GM23338 (cell line): ENCODE measurements around the gene PFKFB1. TPM values are rescaled to one million over a fixed set of nuclear protein-coding genes. Genes with fewer than 3 reads are reported as not detected.
"Not testable (repeated sequence)": the region's sequence is repeated elsewhere in the genome, so short reads cannot be mapped to it uniquely, and the experiment has no call there.

ENCODE experiments used
- ATAC-seq: fragments of 200-7000 bp; cut with Tn5 transposase; 3 replicates; pipeline ENCODE4 v1.9.1; 2020
- DNase-seq: peaks from one replicate; pipeline ENCODE4 v3.0.0-alpha.2; 2015; ENCODE audit warnings: low spot score
- H2AFZ ChIP-seq: fragments of 200-600 bp; sonication (generic); 2 replicates; pipeline ENCODE4 v1.8.0; 2016; ENCODE audit warnings: antibody characterized with exemption, mild to moderate bottlenecking, moderate library complexity
- H3F3A ChIP-seq: fragments of 200-600 bp; sonication (generic); replicated peaks from 2 replicates; pipeline ENCODE4 v1.8.0; 2017; ENCODE audit warnings: antibody characterized with exemption, mixed run types, low read depth
- H3K27ac ChIP-seq: fragments of 200-600 bp; sonication (generic); 2 replicates; pipeline ENCODE4 v1.6.1; 2016; ENCODE audit warnings: low read depth
- H3K27me3 ChIP-seq: fragments of 200-600 bp; sonication (generic); 2 replicates; pipeline ENCODE4 v1.8.0; 2016; ENCODE audit warnings: mild to moderate bottlenecking, mixed run types, moderate library complexity; ENCODE audit not compliant: insufficient read depth
- H3K36me3 ChIP-seq: fragments of 200-600 bp; sonication (generic); 2 replicates; pipeline ENCODE4 v1.8.0; 2016; ENCODE audit warnings: mild to moderate bottlenecking; ENCODE audit not compliant: insufficient read depth
- H3K4me1 ChIP-seq: fragments of 200-600 bp; sonication (generic); 2 replicates; pipeline ENCODE4 v1.8.0; 2016; ENCODE audit warnings: mild to moderate bottlenecking, moderate library complexity; ENCODE audit not compliant: insufficient read depth
- H3K4me2 ChIP-seq: fragments of 200-600 bp; sonication (generic); 2 replicates; pipeline ENCODE4 v1.7.1; 2017; ENCODE audit warnings: mixed run types
- H3K4me3 ChIP-seq: fragments of 200-600 bp; sonication (generic); 2 replicates; pipeline ENCODE4 v1.6.1; 2016; ENCODE audit warnings: mixed run types
- H3K79me2 ChIP-seq: fragments of 200-600 bp; sonication (generic); replicated peaks from 2 replicates; pipeline ENCODE4 v1.8.0; 2017; ENCODE audit warnings: mild to moderate bottlenecking; ENCODE audit not compliant: insufficient read depth
- H3K9me2 ChIP-seq: fragments of 200-600 bp; sonication (generic); 2 replicates; pipeline ENCODE4 v1.8.0; 2017; ENCODE audit not compliant: insufficient read depth
- H4K20me1 ChIP-seq: fragments of 200-600 bp; sonication (generic); replicated peaks from 2 replicates; pipeline ENCODE4 v1.8.0; 2017; ENCODE audit warnings: mild to moderate bottlenecking; ENCODE audit not compliant: insufficient read depth
- H3K27ac Mint-ChIP-seq: 2 replicates; pipeline ENCODE4 v1.8.0; 2020; ENCODE audit warnings: inconsistent platforms, mild to moderate bottlenecking, moderate library complexity, mixed read lengths
- H3K27me3 Mint-ChIP-seq: 3 replicates; pipeline ENCODE4 v1.8.0; 2022; ENCODE audit warnings: low read depth, mild to moderate bottlenecking, moderate library complexity, mixed read lengths, inconsistent platforms; ENCODE audit not compliant: insufficient read depth, poor library complexity
- H3K36me3 Mint-ChIP-seq: 3 replicates; pipeline ENCODE4 v1.8.0; 2021; ENCODE audit warnings: low read depth, mild to moderate bottlenecking, inconsistent platforms, moderate library complexity, mixed read lengths
- H3K4me1 Mint-ChIP-seq: 3 replicates; pipeline ENCODE4 v1.8.0; 2020; ENCODE audit warnings: mild to moderate bottlenecking, inconsistent platforms, mixed read lengths
- H3K4me3 Mint-ChIP-seq: 3 replicates; pipeline ENCODE4 v1.8.0; 2021; ENCODE audit warnings: moderate library complexity, mild to moderate bottlenecking, inconsistent platforms, mixed read lengths
- H3K9me3 Mint-ChIP-seq: 3 replicates; pipeline ENCODE4 v1.8.0; 2020; ENCODE audit warnings: moderate library complexity, mild to moderate bottlenecking, inconsistent platforms, mixed read lengths
- CTCF ChIP-seq, 2 experiments: fragments of 200-600 bp in 1 of 2; sonication (generic) in 1 of 2; conservative IDR thresholded peaks; 2 replicates each; pipeline versions ENCODE4 v1.5.1 to v1.6.1; 2016 to 2017; ENCODE audit warnings: antibody characterized with exemption in 2 of 2, low read depth in 2 of 2, mild to moderate bottlenecking in 2 of 2, moderate library complexity in 1 of 2
- EZH2 ChIP-seq: fragments of 200-600 bp; sonication (generic); IDR thresholded peaks from one replicate; pipeline ENCODE4 v1.8.0; 2017; ENCODE audit warnings: antibody characterized with exemption, mild to moderate bottlenecking, low read depth; ENCODE audit not compliant: unreplicated experiment
- EZH2phosphoT487 ChIP-seq: fragments of 200-600 bp; sonication (generic); IDR thresholded peaks from one replicate; pipeline ENCODE4 v1.8.1; 2018; ENCODE audit warnings: antibody characterized with exemption; ENCODE audit not compliant: unreplicated experiment
- JUNB ChIP-seq: IDR thresholded peaks from one replicate; pipeline ENCODE4 v1.6.1; 2016; ENCODE audit warnings: antibody characterized with exemption; ENCODE audit not compliant: unreplicated experiment
- NANOG ChIP-seq: IDR thresholded peaks from 2 replicates; pipeline ENCODE4 v1.6.1; 2016; ENCODE audit warnings: antibody characterized with exemption, borderline replicate concordance
- POLR2AphosphoS5 ChIP-seq: IDR thresholded peaks from 2 replicates; pipeline ENCODE4 v1.6.1; 2016; ENCODE audit warnings: antibody characterized with exemption, low read depth
- STAT1 ChIP-seq: IDR thresholded peaks from one replicate; pipeline ENCODE4 v1.6.1; 2016; ENCODE audit warnings: antibody characterized with exemption; ENCODE audit not compliant: unreplicated experiment
- ZNF114 ChIP-seq: fragments of 250-450 bp; sonication (Bioruptor Pico); IDR thresholded peaks from 2 replicates; pipeline ENCODE4 v1.5.0; 2020; ENCODE audit warnings: mild to moderate bottlenecking, moderate library complexity
- ZNF331 ChIP-seq: fragments of 250-450 bp; sonication (Bioruptor Pico); IDR thresholded peaks from 2 replicates; pipeline ENCODE4 v1.5.0; 2020; ENCODE audit warnings: low read depth, mild to moderate bottlenecking, moderate library complexity
- polyA plus RNA-seq: library from polyadenylated mRNA; unstranded; fragments of >200 nt; fragmentation: Nextera tagmentation; extraction: Ambion mirVana; gene quantifications from 2 replicates; pipeline ENCODE4 v1.2.1, GENCODE V29; 2016
- total RNA-seq: library from RNA; depleted of rRNA; stranded (reverse); fragments of >200 nt; shearing (Covaris generic); gene quantifications from 2 replicates; pipeline ENCODE4 v1.2.3, GENCODE V29; 2014
- TF ChIP-seq, protein P1 (sequence below): IDR thresholded peaks from one replicate; pipeline ENCODE4 v1.6.1; 2018; ENCODE audit warnings: antibody characterized with exemption; ENCODE audit not compliant: unreplicated experiment
- TF ChIP-seq, protein P2 (sequence below): fragments of 250-450 bp; sonication (Bioruptor Pico); IDR thresholded peaks from 2 replicates; pipeline ENCODE4 v1.5.0; 2020; ENCODE audit warnings: mild to moderate bottlenecking, moderate library complexity

The PFKFB1 gene
- total and polyA plus RNA-seq, 2 experiments from 2014 or later = not detected

DNA sequence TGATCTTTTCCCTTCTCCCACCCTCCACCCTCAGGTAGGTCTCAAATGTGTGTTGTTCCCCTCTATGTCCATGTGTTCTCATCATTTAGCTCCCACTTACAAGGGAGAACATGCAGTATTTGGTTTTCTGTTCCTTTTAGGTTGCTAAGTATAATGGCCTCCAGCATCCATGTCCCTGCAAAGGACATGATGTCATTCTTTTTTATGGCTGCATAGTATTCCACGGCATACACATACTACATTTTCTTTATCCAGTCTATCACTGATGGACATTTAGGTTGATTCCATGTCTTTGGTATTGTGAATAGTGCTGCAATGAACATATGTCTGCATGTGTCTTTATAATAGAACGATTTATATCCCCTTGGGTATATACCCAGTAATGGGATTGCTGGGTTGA is 10.7 kb downstream of the PFKFB1 start:
- not testable (repeated sequence) for H3K4me3 Mint-ChIP-seq, ATAC-seq

DNA sequence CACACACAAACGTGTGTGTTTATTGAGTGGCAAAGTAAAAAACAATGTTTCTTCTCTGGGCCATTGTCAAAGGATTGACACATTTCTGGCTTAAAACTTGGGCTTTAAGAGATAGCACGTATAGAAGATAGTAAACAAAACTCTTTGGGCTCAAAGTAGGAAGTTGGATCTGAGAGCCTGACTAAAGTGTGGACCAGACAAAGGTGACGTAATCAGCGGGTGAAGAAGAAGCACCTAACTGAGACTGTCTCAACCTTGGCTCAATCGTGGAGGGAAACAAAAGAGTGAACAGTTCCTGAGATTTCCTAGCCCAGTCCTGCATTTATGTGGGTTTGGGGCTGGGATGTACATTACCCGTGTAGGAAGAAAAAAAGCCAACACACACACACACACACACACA is 13.7 kb downstream of the PFKFB1 start:
- Histone ChIP-seq H3K4me3 (no peak overlapping the region), H4K20me1 (no peaks in the 10 kb centered on the region), H3K4me1 (no peaks in the 10 kb centered on the region), H3K4me2 (no peak overlapping the region), H3K27me3 (no peaks in the 10 kb centered on the region), H3K36me3 (no peaks in the 10 kb centered on the region), H3K9me2 (no peaks in the 10 kb centered on the region), H3K27ac (no peak overlapping the region), H2AFZ (no peak overlapping the region), H3K79me2 (no peaks in the 10 kb centered on the region), H3F3A (no peaks in the 10 kb centered on the region)
- Mint-ChIP-seq H3K4me1 (no peaks in the 10 kb centered on the region), H3K4me3 (no peak overlapping the region), H3K9me3 (no peaks in the 10 kb centered on the region), H3K27me3 (no peaks in the 10 kb centered on the region), H3K27ac (no peak overlapping the region), H3K36me3 (no peaks in the 10 kb centered on the region)
- DNase-seq (no peak), ATAC-seq (no peak)
- TF ChIP-seq POLR2AphosphoS5 = no peak
- no peak for TF ChIP-seq ZNF114 (CRISPR knock-in tag)
- TF ChIP-seq, protein P1, sequence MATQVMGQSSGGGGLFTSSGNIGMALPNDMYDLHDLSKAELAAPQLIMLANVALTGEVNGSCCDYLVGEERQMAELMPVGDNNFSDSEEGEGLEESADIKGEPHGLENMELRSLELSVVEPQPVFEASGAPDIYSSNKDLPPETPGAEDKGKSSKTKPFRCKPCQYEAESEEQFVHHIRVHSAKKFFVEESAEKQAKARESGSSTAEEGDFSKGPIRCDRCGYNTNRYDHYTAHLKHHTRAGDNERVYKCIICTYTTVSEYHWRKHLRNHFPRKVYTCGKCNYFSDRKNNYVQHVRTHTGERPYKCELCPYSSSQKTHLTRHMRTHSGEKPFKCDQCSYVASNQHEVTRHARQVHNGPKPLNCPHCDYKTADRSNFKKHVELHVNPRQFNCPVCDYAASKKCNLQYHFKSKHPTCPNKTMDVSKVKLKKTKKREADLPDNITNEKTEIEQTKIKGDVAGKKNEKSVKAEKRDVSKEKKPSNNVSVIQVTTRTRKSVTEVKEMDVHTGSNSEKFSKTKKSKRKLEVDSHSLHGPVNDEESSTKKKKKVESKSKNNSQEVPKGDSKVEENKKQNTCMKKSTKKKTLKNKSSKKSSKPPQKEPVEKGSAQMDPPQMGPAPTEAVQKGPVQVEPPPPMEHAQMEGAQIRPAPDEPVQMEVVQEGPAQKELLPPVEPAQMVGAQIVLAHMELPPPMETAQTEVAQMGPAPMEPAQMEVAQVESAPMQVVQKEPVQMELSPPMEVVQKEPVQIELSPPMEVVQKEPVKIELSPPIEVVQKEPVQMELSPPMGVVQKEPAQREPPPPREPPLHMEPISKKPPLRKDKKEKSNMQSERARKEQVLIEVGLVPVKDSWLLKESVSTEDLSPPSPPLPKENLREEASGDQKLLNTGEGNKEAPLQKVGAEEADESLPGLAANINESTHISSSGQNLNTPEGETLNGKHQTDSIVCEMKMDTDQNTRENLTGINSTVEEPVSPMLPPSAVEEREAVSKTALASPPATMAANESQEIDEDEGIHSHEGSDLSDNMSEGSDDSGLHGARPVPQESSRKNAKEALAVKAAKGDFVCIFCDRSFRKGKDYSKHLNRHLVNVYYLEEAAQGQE = no peak
- no peak for TF ChIP-seq CTCF (conservative IDR thresholded peaks at IDR 0.05; ENCODE audit: low read depth in 2 of 2)
- no peak for TF ChIP-seq NANOG
- no peak for TF ChIP-seq EZH2
- TF ChIP-seq, protein P2, sequence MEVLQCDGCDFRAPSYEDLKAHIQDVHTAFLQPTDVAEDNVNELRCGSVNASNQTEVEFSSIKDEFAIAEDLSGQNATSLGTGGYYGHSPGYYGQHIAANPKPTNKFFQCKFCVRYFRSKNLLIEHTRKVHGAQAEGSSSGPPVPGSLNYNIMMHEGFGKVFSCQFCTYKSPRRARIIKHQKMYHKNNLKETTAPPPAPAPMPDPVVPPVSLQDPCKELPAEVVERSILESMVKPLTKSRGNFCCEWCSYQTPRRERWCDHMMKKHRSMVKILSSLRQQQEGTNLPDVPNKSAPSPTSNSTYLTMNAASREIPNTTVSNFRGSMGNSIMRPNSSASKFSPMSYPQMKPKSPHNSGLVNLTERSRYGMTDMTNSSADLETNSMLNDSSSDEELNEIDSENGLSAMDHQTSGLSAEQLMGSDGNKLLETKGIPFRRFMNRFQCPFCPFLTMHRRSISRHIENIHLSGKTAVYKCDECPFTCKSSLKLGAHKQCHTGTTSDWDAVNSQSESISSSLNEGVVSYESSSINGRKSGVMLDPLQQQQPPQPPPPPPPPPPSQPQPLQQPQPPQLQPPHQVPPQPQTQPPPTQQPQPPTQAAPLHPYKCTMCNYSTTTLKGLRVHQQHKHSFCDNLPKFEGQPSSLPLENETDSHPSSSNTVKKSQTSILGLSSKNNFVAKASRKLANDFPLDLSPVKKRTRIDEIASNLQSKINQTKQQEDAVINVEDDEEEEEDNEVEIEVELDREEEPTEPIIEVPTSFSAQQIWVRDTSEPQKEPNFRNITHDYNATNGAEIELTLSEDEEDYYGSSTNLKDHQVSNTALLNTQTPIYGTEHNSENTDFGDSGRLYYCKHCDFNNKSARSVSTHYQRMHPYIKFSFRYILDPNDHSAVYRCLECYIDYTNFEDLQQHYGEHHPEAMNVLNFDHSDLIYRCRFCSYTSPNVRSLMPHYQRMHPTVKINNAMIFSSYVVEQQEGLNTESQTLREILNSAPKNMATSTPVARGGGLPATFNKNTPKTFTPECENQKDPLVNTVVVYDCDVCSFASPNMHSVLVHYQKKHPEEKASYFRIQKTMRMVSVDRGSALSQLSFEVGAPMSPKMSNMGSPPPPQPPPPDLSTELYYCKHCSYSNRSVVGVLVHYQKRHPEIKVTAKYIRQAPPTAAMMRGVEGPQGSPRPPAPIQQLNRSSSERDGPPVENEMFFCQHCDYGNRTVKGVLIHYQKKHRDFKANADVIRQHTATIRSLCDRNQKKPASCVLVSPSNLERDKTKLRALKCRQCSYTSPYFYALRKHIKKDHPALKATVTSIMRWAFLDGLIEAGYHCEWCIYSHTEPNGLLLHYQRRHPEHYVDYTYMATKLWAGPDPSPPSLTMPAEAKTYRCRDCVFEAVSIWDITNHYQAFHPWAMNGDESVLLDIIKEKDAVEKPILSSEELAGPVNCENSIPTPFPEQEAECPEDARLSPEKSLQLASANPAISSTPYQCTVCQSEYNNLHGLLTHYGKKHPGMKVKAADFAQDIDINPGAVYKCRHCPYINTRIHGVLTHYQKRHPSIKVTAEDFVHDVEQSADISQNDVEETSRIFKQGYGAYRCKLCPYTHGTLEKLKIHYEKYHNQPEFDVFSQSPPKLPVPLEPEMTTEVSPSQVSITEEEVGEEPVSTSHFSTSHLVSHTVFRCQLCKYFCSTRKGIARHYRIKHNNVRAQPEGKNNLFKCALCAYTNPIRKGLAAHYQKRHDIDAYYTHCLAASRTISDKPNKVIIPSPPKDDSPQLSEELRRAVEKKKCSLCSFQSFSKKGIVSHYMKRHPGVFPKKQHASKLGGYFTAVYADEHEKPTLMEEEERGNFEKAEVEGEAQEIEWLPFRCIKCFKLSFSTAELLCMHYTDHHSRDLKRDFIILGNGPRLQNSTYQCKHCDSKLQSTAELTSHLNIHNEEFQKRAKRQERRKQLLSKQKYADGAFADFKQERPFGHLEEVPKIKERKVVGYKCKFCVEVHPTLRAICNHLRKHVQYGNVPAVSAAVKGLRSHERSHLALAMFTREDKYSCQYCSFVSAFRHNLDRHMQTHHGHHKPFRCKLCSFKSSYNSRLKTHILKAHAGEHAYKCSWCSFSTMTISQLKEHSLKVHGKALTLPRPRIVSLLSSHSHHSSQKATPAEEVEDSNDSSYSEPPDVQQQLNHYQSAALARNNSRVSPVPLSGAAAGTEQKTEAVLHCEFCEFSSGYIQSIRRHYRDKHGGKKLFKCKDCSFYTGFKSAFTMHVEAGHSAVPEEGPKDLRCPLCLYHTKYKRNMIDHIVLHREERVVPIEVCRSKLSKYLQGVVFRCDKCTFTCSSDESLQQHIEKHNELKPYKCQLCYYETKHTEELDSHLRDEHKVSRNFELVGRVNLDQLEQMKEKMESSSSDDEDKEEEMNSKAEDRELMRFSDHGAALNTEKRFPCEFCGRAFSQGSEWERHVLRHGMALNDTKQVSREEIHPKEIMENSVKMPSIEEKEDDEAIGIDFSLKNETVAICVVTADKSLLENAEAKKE (CRISPR knock-in tag) = no peak
- TF ChIP-seq JUNB = no peak
- TF ChIP-seq STAT1 = no peak
- no peak for TF ChIP-seq EZH2phosphoT487
- no peak for TF ChIP-seq ZNF331 (CRISPR knock-in tag)

More for the DNA sequence above, 10.7 kb downstream of the PFKFB1 start:
- not testable (repeated sequence) for H3K79me2 ChIP-seq, H3K4me1 ChIP-seq, H3F3A ChIP-seq, H2AFZ ChIP-seq, H3K27ac Mint-ChIP-seq, H4K20me1 ChIP-seq, H3K4me1 Mint-ChIP-seq, H3K9me3 Mint-ChIP-seq, H3K36me3 ChIP-seq, DNase-seq, H3K27ac ChIP-seq, H3K9me2 ChIP-seq, H3K4me3 ChIP-seq, H3K27me3 ChIP-seq, H3K36me3 Mint-ChIP-seq, H3K27me3 Mint-ChIP-seq, H3K4me2 ChIP-seq
